AG09319 (cell line): ENCODE measurements around the gene NFIX.

Source experiments
- DNase-seq: peaks from one replicate; pipeline ENCODE4 v3.0.0-alpha.2; 2010; ENCODE audit warnings: low read depth; ENCODE audit errors: extremely low read depth
- CTCF ChIP-seq: IDR thresholded peaks from 2 replicates; pipeline ENCODE4 v1.5.1; 2011; ENCODE audit warnings: low read depth, mild to moderate bottlenecking, inconsistent platforms, low read length, moderate library complexity

Gene NFIX

GRCh38 chr19:13028027-13028426 lies 32.8 kb downstream of the NFIX start:
- DNase-seq: no peak

GRCh38 chr19:13029301-13029880 lies 34.1 kb downstream of the NFIX start:
- no peak for DNase-seq
- no peak for TF ChIP-seq CTCF

More at GRCh38 chr19:13028027-13028426, 32.8 kb downstream of the NFIX start:
- TF ChIP-seq CTCF: no peak

GRCh38 chr19:13029893-13030292 lies 34.6 kb downstream of the NFIX start:
- no peak for DNase-seq
- TF ChIP-seq CTCF: peak; percentile 46

GRCh38 chr19:13031917-13032623 lies 36.8 kb downstream of the NFIX start:
- DNase-seq: no peak
- TF ChIP-seq CTCF: no peak

GRCh38 chr19:13032837-13033236 lies 37.6 kb downstream of the NFIX start:
- DNase-seq: no peak
- TF ChIP-seq CTCF: no peak

- peak; percentile 31 for TF ChIP-seq CTCF
- no peak for DNase-seq
These were observed 38.0 kb downstream of the NFIX start for GRCh38 chr19:13033244-13033643.

- DNase-seq: no peak
- TF ChIP-seq CTCF: peak; percentile 80
These were observed 38.7 kb downstream of the NFIX start for GRCh38 chr19:13033819-13034611.
